ENCODE data around the gene CDK5. TPM values are rescaled to one million over a fixed set of nuclear protein-coding genes. Genes with fewer than 3 reads are reported as not detected.
"Not testable (repeated sequence)": the region's sequence is repeated elsewhere in the genome, so short reads cannot be mapped to it uniquely, and the experiment has no call there.

Gene CDK5
- total RNA-seq, 4 donors from 2014 or later: 3.8 to 12.9 (median 8.6) TPM

DNA sequence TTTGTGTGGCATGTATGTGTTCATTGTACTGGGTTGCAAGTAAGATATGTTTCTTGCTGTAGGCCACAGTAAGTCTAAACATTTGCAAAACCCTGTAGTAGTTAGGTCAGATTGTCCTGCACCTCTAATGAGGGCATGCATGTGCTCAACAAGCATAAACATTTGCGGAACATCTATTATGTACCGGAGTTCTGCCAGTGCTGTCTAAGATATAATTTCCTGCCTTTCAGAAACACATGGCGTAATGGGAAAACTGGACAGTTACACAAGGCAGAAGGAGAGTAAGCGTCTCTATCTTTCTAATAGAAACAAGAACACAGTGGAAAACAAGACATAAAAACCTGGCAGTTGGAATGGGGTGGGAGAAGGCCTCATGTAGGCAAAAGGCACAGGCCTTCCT lies 26.7 kb downstream of the CDK5 start:
- 94 to 95% methylated on average over 4 of the region's 4 CpGs for WGBS, 2 donors
- Histone ChIP-seq H3K27me3 (no peaks in the 10 kb centered on the region), H3K4me1 (peaks cover 13 to 33% (median 15%) of the 10 kb centered on the region in 3 donors), H3K27ac (no peak overlapping the region), H3K4me3 (no peak overlapping the region), H3K36me3 (peaks cover 3 to 52% (median 9%) of the 10 kb centered on the region in 3 donors), H3K9me3 (no peaks in the 10 kb centered on the region)
- DNase-seq: no peak
- TF ChIP-seq POLR2A (IDR thresholded peaks at IDR 0.05): no peak
- TF ChIP-seq, protein P1, sequence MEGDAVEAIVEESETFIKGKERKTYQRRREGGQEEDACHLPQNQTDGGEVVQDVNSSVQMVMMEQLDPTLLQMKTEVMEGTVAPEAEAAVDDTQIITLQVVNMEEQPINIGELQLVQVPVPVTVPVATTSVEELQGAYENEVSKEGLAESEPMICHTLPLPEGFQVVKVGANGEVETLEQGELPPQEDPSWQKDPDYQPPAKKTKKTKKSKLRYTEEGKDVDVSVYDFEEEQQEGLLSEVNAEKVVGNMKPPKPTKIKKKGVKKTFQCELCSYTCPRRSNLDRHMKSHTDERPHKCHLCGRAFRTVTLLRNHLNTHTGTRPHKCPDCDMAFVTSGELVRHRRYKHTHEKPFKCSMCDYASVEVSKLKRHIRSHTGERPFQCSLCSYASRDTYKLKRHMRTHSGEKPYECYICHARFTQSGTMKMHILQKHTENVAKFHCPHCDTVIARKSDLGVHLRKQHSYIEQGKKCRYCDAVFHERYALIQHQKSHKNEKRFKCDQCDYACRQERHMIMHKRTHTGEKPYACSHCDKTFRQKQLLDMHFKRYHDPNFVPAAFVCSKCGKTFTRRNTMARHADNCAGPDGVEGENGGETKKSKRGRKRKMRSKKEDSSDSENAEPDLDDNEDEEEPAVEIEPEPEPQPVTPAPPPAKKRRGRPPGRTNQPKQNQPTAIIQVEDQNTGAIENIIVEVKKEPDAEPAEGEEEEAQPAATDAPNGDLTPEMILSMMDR (IDR thresholded peaks at IDR 0.05): no peak
- intact Hi-C loops (cut with DNase I): no loop called here

DNA sequence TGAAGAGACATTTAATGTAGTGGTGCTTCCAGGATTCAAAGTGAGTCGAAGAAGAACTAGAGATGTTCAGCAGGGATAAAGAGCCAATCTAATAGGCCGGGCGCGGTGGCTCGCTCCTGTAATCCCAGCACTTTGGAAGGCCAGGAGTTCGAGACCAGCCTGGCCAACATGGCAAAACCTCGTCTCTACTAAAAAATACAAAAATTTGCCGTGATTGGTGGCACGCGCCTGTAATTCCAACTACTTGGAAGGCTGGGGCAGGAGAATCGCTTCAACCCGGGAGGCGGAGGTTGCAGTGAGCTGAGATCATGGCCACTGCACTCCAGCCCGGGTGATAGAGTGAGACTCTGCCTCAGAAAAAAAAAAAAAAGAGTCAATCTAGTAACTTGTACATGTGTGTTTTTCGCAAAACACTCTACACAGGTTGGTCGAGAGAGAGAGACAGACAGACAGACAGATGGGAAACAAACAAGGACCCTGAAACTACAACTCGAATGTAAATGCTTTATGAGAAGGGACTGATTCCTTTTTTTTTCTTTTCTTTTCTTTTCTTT lies 28.7 kb downstream of the CDK5 start:
- peaks cover 0 to 32% (median 0%) of the 10 kb centered on the region in 3 donors for H3K36me3 ChIP-seq
- H3K9me3 ChIP-seq: no peaks in the 10 kb centered on the region
- no peak for TF ChIP-seq POLR2A (IDR thresholded peaks at IDR 0.05)
- TF ChIP-seq, protein P1 (IDR thresholded peaks at IDR 0.05): no peak
- H3K27ac ChIP-seq: peak overlapping the region; percentile 73 to 96 (median 90)
- H3K4me3 ChIP-seq: peak overlapping the region; percentile 62 to 94 (median 78)
- no peaks in the 10 kb centered on the region for H3K27me3 ChIP-seq
- WGBS, 2 donors: 35 to 48% methylated on average over 17 of the region's 17 CpGs
- no peak for DNase-seq
- intact Hi-C loops (cut with DNase I): loop anchor here (5.0 kb wide), 1 partner anchor 83 kb away; no protein-coding TSS in a partner anchor
- H3K4me1 ChIP-seq: peaks cover 13 to 43% (median 15%) of the 10 kb centered on the region in 3 donors

DNA sequence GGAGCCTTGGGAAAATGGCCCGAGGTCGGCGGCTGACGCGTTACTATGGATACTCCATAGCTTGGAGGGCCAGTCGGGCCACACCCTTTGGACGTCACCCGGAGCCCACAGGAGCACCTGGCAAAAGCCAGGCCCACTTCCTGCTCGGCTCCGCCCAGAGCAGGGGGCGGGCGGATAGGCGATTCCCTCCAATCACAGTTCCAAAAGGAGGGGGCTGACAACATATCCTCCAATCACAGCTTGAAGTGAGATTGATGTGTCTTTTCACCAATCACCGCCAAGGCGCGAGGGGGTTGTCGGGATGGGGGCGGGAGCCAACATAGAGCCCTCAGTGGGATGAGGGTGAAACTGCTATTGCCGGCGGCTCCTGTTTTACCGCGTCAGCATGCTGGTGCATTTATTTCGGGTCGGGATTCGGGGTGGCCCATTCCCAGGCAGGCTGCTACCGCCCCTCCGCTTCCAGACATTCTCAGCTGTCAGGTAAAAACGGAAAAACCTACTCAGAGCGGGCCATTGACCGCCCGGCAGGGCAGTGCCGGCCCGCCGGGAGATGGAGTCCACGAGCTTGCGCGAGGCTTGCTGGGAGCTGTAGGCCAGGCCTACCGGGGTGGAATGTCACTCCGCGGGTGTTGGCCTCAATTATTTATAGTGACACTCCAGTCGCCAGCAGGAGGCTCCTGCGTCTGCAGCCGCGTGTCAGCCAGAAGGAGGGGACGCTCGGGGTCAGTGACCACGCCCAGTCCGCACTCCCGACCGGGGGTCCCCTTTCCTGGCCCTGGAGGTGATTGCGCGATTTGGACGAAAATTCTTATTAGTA lies 29.4 kb downstream of the CDK5 start, which contains the start of gene ABCB8:
ABCB8 (plus strand) TSS at position 320 of the 817 bp plus-strand sequence; CDS start at position 386, 66 bp downstream.
- WGBS, 2 donors: 0% methylated on average over 10 to 26 of the region's 53 CpGs
- peak within 1 kb of the TSS; percentile 62 to 94 (median 78) for H3K4me3 ChIP-seq
- H3K27me3 ChIP-seq: no peaks in the 10 kb centered on the region
- TF ChIP-seq, protein P1 (IDR thresholded peaks at IDR 0.05): peak; percentile 44 to 68 (median 57)
- peak in 2 of 4 donors; percentile 53 to 69 for TF ChIP-seq POLR2A (IDR thresholded peaks at IDR 0.05)
- peaks cover 0 to 25% (median 0%) of the 10 kb centered on the region in 3 donors for H3K36me3 ChIP-seq
- no peaks in the 10 kb centered on the region for H3K9me3 ChIP-seq
- peak; percentile 91 for DNase-seq
- peak within 1 kb of the TSS; percentile 73 to 96 (median 90) for H3K27ac ChIP-seq
- intact Hi-C loops (cut with DNase I): loop anchor here (5.0 kb wide), 1 partner anchor 84 kb away; no protein-coding TSS in a partner anchor
- H3K4me1 ChIP-seq: peaks cover 13 to 46% (median 15%) of the 10 kb centered on the region in 3 donors

DNA sequence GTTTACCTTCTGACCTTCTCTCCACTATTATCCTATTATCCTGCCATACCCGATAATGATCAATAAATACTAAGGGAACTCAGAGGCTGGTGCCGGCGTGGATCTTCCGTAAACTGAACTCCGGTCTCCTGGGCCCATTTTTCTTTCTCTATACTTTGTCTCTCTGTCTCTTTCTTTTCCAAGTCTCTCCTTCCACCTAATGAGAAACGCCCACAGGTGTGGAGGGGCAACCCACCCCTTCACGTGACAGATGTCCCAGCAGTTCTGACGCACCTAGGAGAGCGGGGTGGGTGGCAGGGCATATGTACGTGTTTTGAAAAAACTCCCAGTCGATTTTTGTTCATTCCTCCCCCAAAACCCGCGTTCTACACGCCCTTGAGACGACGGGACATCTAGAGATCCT lies 30.0 kb downstream of the CDK5 start:
- H3K27me3 ChIP-seq, H3K9me3 ChIP-seq, DNase-seq: not testable (repeated sequence)
- Histone ChIP-seq H3K4me3 (peak overlapping the region; percentile 62 to 94 (median 78)), H3K36me3 (peaks cover 0 to 19% (median 0%) of the 10 kb centered on the region in 3 donors), H3K4me1 (peaks cover 13 to 46% (median 15%) of the 10 kb centered on the region in 3 donors), H3K27ac (peak overlapping the region; percentile 73 to 96 (median 90))
- intact Hi-C loops (cut with DNase I): loop anchor here (5.0 kb wide), 1 partner anchor 85 kb away; no protein-coding TSS in a partner anchor
- 16 to 22% methylated on average over 11 to 16 of the region's 16 CpGs for WGBS, 2 donors

DNA sequence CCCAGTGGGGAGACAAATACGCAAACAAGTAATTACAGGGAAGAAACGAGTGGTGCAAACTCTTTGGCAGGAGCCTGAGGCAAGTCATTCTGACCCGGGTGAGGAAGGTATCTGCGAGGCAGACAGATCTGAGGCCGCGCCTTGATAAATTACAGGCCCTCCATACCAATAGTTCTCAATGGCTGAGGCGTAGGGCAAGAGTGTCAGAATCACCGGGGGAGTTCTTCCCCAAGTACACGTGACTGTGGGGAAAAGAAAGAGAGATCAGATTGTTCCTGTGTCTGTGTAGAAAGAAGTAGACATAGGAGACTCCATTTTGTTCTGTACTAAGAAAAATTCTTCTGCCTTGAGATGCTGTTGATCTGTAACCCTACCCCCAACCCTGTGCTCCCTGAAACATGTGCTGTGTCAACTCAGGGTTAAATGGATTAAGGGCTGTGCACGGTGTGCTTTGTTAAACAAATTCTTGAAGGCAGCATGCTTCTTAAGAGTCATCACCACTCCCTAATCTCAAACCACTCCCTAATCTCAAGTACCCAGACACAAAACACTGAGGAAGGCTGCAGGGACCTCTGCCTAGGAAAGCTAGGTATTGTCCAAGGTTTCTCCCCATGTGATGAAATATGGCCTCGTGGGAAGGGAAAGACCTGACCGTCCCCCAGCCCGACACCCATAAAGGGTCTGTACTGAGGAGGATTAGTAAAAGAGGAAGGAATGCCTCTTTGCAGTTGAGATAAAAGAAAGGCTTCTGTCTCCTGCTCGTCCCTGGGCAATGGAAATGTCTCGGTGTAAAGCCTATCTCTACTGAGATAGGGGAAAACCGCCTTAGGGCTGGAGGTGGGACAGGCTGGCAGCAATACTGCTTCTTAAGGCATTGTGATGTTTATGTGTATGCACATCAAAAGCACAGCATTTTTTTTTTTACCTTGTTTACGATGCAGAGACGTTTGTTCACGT lies 30.6 kb downstream of the CDK5 start:
- 31 to 47% methylated on average over 18 to 19 of the region's 19 CpGs for WGBS, 2 donors
- DNase-seq: not testable (repeated sequence)

More for the DNA sequence above, 30.6 kb downstream of the CDK5 start:
- H3K4me3 ChIP-seq: peak overlapping the region in 3 of 4 donors; percentile 65 to 94 (median 92)
- H3K27ac ChIP-seq: peak overlapping the region; percentile 73 to 96 (median 90)
- peak in 1 of 4 donors; percentile 12 for TF ChIP-seq POLR2A (IDR thresholded peaks at IDR 0.05)
- H3K9me3 ChIP-seq, H3K27me3 ChIP-seq: not testable (repeated sequence)
- H3K36me3 ChIP-seq: peaks cover 0 to 15% (median 0%) of the 10 kb centered on the region in 3 donors
- peaks cover 13 to 46% (median 15%) of the 10 kb centered on the region in 3 donors for H3K4me1 ChIP-seq
- intact Hi-C loops (cut with DNase I): loop anchor here (5.0 kb wide), 1 partner anchor 85 kb away; no protein-coding TSS in a partner anchor

All from esophagus squamous epithelium (tissue), 5 donors.